SK-N-SH treated with all-trans-retinoic acid at 6 μM for 48 hours (cell line): ENCODE measurements around the gene OCLN.
"Not testable (repeated sequence)": the region's sequence is repeated elsewhere in the genome, so short reads cannot be mapped to it uniquely, and the experiment has no call there.

Experiments
- ATAC-seq: fragments of 200-7000 bp; cut with Tn5 transposase; 3 replicates; pipeline ENCODE4 v1.9.1; 2020; ENCODE audit warnings: mild to moderate bottlenecking, moderate library complexity
- ARNTL ChIP-seq: fragments of 450-650 bp; formaldehyde crosslinking; IDR thresholded peaks from 2 replicates; pipeline ENCODE4 v1.5.0; 2020; ENCODE audit warnings: low read depth, mild to moderate bottlenecking, moderate library complexity, borderline replicate concordance
- BACH2 ChIP-seq: fragments of 250-450 bp; sonication (Bioruptor Pico); IDR thresholded peaks from 2 replicates; pipeline ENCODE4 v1.9.0; 2021; ENCODE audit warnings: mild to moderate bottlenecking, borderline replicate concordance
- CREB5 ChIP-seq: fragments of 250-450 bp; sonication (Bioruptor Pico); IDR thresholded peaks from 2 replicates; pipeline ENCODE4 v1.5.1; 2020; ENCODE audit warnings: low read depth, mild to moderate bottlenecking, moderate library complexity
- CSDC2 ChIP-seq: fragments of 250-450 bp; sonication (Bioruptor Pico); IDR thresholded peaks from 2 replicates; pipeline ENCODE4 v1.5.0; 2020; ENCODE audit warnings: mild to moderate bottlenecking, moderate library complexity
- ESRRG ChIP-seq: fragments of 250-450 bp; sonication (Bioruptor Pico); IDR thresholded peaks from 2 replicates; pipeline ENCODE4 v1.6.1; 2021; ENCODE audit warnings: mild to moderate bottlenecking
- GLIS3 ChIP-seq: fragments of 250-450 bp; sonication (Bioruptor Pico); IDR thresholded peaks from 2 replicates; pipeline ENCODE4 v1.5.0; 2020; ENCODE audit warnings: mild to moderate bottlenecking, moderate library complexity
- ISL1 ChIP-seq: fragments of 250-450 bp; sonication (Bioruptor Pico); IDR thresholded peaks from 2 replicates; pipeline ENCODE4 v2.1.2; 2022; ENCODE audit warnings: mild to moderate bottlenecking, moderate library complexity
- OSR1 ChIP-seq: fragments of 250-450 bp; sonication (Bioruptor Pico); IDR thresholded peaks from 2 replicates; pipeline ENCODE4 v1.8.0; 2022; ENCODE audit warnings: moderate library complexity, mild to moderate bottlenecking, inconsistent platforms
- PATZ1 ChIP-seq: fragments of 250-450 bp; sonication (Bioruptor Pico); IDR thresholded peaks from 2 replicates; pipeline ENCODE4 v1.8.0; 2020; ENCODE audit warnings: mild to moderate bottlenecking, moderate library complexity, borderline replicate concordance
- POU6F1 ChIP-seq: fragments of 250-450 bp; sonication (Bioruptor Pico); IDR thresholded peaks from 2 replicates; pipeline ENCODE4 v1.8.0; 2021; ENCODE audit warnings: low read depth, mild to moderate bottlenecking, moderate library complexity, borderline replicate concordance
- PPARA ChIP-seq: fragments of 250-450 bp; sonication (Bioruptor Pico); IDR thresholded peaks from 2 replicates; pipeline ENCODE4 v1.5.0; 2020; ENCODE audit warnings: mild to moderate bottlenecking, borderline replicate concordance
- RARB ChIP-seq: fragments of 250-450 bp; sonication (Bioruptor Pico); IDR thresholded peaks from 2 replicates; pipeline ENCODE4 v1.8.0; 2021; ENCODE audit warnings: mild to moderate bottlenecking, moderate library complexity
- SNAI2 ChIP-seq: fragments of 250-450 bp; sonication (Bioruptor Pico); IDR thresholded peaks from 2 replicates; pipeline ENCODE4 v1.5.0; 2020; ENCODE audit warnings: mild to moderate bottlenecking, moderate library complexity
- TOX ChIP-seq: fragments of 250-450 bp; sonication (Bioruptor Pico); IDR thresholded peaks from 2 replicates; pipeline ENCODE4 v1.8.0; 2021; ENCODE audit warnings: mild to moderate bottlenecking, moderate library complexity, borderline replicate concordance
- TSHZ2 ChIP-seq: fragments of 250-450 bp; sonication (Bioruptor Pico); IDR thresholded peaks from 2 replicates; pipeline ENCODE4 v1.5.0; 2020; ENCODE audit warnings: mild to moderate bottlenecking, moderate library complexity
- ZC3H10 ChIP-seq: fragments of 250-450 bp; sonication (Bioruptor Pico); IDR thresholded peaks from 2 replicates; pipeline ENCODE4 v1.5.1; 2021; ENCODE audit warnings: mild to moderate bottlenecking, moderate library complexity
- ZFP30 ChIP-seq: fragments of 450-650 bp; formaldehyde crosslinking; IDR thresholded peaks from 2 replicates; pipeline ENCODE4 v1.5.0; 2022; ENCODE audit warnings: mild to moderate bottlenecking, moderate library complexity
- ZNF565 ChIP-seq: fragments of 450-650 bp; formaldehyde crosslinking; conservative IDR thresholded peaks from 2 replicates; pipeline ENCODE4 v1.5.0; 2020; ENCODE audit warnings: low read depth, mild to moderate bottlenecking, moderate library complexity
- ZNF70 ChIP-seq: fragments of 450-650 bp; formaldehyde crosslinking; IDR thresholded peaks from 2 replicates; pipeline ENCODE4 v1.5.0; 2020; ENCODE audit warnings: mild to moderate bottlenecking, moderate library complexity
- ZNF8 ChIP-seq: fragments of 450-650 bp; formaldehyde crosslinking; IDR thresholded peaks from 2 replicates; pipeline ENCODE4 v1.5.0; 2020; ENCODE audit warnings: mild to moderate bottlenecking, moderate library complexity

The OCLN gene

GRCh38 chr5:69477170-69477569 is 15.4 kb upstream of the OCLN start:
- TF ChIP-seq PATZ1 (CRISPR knock-in tag): no peak
- no peak for TF ChIP-seq ISL1 (CRISPR knock-in tag)
- TF ChIP-seq ZC3H10 (CRISPR knock-in tag): no peak
- ATAC-seq: no peak

GRCh38 chr5:69478296-69478695 is 14.3 kb upstream of the OCLN start:
- ATAC-seq: not testable (repeated sequence)

- TF ChIP-seq SNAI2 (CRISPR knock-in tag) (no peak), BACH2 (CRISPR knock-in tag) (no peak), CREB5 (no peak), ZFP30 (no peak), POU6F1 (CRISPR knock-in tag) (no peak), ZNF70 (CRISPR knock-in tag) (no peak), PATZ1 (CRISPR knock-in tag) (no peak), ESRRG (CRISPR knock-in tag) (no peak), PPARA (CRISPR knock-in tag) (no peak), OSR1 (CRISPR knock-in tag) (no peak), TOX (no peak), ZNF8 (CRISPR knock-in tag) (no peak), GLIS3 (CRISPR knock-in tag) (no peak), ARNTL (CRISPR knock-in tag) (no peak), ZNF565 (CRISPR knock-in tag) (no peak), RARB (CRISPR knock-in tag) (no peak)
- no peak for ATAC-seq
Observed at GRCh38 chr5:69484891-69485290, 7.7 kb upstream of the OCLN start.

- ATAC-seq: no peak
- TF ChIP-seq BACH2 (CRISPR knock-in tag): no peak
- TF ChIP-seq ZNF565 (CRISPR knock-in tag): no peak
- TF ChIP-seq ARNTL (CRISPR knock-in tag): no peak
- no peak for TF ChIP-seq TSHZ2 (CRISPR knock-in tag)
- no peak for TF ChIP-seq POU6F1 (CRISPR knock-in tag)
- TF ChIP-seq PATZ1 (CRISPR knock-in tag): no peak
- no peak for TF ChIP-seq TOX
- TF ChIP-seq PPARA (CRISPR knock-in tag): no peak
- TF ChIP-seq CSDC2: no peak
- TF ChIP-seq ISL1 (CRISPR knock-in tag): no peak
Observed at GRCh38 chr5:69485471-69485870, 7.1 kb upstream of the OCLN start.
